Stimulated activated CD8-positive, alpha-beta memory T cell treated with anti-CD3 and anti-CD28 coated beads, Interleukin-12 subunit alpha, Interleukin-12 subunit beta, amount 100 ng/mL, for 1 hour (primary cell): ENCODE data around the gene NDUFV1.
"Not testable (repeated sequence)": the region's sequence is repeated elsewhere in the genome, so short reads cannot be mapped to it uniquely, and the experiment has no call there.

Source experiments
- DNase-seq: peaks from one replicate; pipeline ENCODE4 v3.0.0-alpha.2; 2020; ENCODE audit warnings: low read depth

The NDUFV1 gene

DNA sequence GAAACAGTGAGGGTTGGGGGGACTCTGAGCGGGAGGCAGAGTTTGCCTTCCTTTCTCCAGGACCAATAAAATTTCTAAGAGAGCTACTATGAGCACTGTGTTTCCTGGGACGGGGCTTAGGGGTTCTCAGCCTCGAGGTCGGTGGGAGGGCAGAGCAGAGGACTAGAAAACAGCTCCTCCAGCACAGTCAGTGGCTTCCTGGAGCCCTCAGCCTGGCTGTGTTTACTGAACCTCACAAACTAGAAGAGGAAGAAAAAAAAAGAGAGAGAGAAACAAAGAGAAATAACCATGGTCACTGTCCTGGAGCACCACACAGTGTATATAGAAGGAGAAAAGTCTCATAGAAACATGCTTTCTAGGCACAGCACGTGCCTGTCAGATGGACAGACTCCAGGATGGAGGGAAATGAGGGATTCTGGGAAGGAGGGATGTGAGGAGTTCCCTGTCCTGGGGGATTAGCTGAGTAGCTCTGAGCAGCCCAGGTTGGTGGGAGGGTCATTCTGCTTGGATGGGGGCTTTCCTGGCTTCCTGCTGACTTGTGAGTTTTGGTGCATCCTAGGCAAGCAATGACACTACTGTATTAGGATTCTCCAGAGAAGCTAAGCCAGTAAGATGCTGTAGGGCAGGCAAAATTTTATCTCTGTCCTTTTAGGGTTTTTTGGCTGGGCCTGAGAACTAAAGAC, 20.0 kb upstream of the NDUFV1 start:
- no peak for DNase-seq

- no peak for DNase-seq
These were observed 18.6 kb upstream of the NDUFV1 start for GRCh38 chr11:67588136-67588503.

GRCh38 chr11:67588899-67589415, 17.8 kb upstream of the NDUFV1 start:
- not testable (repeated sequence) for DNase-seq

- no peak for DNase-seq
These were observed 13.7 kb upstream of the NDUFV1 start for GRCh38 chr11:67592880-67593564.

DNA sequence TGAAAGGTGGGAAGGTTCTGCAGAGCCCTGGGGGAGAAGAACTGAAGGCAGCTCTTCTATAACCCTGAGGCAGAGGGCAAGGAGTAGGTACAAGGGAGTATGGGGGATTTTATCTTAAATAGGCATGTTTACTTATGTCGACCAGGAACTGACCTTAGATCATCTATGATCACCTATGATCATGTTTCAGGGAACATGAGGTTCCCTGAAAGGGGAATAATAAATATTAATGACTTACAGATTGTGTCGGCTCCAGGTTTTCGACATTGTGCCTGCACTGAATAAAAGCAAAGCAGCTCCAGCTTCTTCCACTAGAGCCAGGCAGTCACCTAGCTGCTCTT, 13.2 kb upstream of the NDUFV1 start:
- DNase-seq, result no peak

DNA sequence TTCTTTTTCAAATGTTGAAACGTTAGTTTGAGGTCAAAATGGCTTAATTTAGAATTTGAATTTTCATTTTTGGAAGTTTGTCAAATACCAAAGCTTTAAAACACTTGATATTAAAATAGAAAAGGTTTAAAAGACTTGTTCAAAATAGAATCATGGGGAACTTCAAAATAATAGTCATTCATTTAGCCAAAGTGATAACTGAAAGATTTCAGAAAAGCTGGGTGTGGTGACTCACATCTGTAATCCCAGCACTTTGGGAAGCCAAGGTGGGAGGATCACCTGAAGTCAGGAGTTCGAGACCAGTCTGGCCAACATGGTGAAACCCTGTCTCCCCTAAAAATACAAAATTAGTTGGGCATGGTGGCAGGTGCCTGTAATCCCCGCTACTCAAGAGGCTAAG, 12.3 kb upstream of the NDUFV1 start:
- no peak for DNase-seq

DNA sequence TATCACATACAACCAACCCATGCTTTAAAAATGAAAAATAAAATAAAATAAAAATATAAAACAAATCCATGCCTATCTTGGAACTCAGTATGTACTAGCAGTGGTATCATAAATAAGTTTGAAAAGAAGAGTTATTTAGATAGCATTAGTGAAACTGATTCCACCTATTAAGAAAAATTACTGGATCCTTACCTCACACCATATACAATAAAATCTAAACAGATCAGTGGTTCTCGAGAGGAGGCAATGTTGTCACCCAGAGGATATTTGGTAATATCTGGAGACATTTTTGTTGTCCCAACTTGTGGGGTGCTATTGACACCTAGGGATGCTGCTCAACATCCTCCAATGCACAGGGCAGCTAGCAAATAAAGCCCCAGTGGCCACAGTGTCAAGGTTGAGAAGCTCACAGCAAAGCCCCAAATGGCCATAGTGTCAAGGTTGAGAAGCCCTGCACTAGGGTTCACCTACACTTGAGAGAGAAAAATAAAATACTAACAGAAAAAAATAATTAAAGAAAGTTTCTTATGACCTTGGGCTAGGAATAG, 9.9 kb upstream of the NDUFV1 start:
- no peak for DNase-seq

DNA sequence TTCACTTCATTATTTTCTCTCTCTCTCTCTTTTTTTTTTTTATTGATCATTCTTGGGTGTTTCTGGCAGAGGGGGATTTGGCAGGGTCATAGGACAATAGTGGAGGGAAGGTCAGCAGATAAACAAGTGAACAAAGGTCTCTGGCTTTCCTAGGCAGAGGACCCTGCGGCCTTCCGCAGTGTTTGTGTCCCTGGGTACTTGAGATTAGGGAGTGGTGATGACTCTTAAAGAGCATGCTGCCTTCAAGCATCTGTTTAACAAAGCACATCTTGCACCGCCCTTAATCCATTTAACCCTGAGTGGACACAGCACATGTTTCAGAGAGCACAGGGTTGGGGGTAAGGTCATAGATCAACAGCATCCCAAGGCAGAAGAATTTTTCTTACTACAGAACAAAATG, 9.3 kb upstream of the NDUFV1 start:
- DNase-seq, result not testable (repeated sequence)

DNA sequence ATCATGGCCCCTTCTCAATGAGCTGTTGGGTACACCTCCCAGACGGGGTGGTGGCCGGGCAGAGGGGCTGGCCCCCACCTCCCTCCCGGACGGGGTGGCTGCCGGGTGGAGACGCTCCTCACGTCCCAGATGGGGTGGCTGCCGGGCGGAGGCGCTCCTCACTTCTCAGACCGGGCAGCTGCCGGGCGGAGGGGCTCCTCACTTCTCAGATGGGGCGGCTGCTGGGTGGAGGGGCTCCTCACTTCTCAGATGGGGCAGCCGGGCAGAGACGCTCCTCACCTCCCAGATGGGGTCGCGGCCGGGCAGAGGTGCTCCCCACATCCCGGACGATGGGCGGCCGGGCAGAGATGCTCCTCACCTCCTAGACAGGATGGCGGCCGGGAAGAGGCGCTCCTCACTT, 8.8 kb upstream of the NDUFV1 start:
- DNase-seq, result not testable (repeated sequence)

GRCh38 chr11:67599149-67599548, 7.6 kb upstream of the NDUFV1 start:
- no peak for DNase-seq

DNA sequence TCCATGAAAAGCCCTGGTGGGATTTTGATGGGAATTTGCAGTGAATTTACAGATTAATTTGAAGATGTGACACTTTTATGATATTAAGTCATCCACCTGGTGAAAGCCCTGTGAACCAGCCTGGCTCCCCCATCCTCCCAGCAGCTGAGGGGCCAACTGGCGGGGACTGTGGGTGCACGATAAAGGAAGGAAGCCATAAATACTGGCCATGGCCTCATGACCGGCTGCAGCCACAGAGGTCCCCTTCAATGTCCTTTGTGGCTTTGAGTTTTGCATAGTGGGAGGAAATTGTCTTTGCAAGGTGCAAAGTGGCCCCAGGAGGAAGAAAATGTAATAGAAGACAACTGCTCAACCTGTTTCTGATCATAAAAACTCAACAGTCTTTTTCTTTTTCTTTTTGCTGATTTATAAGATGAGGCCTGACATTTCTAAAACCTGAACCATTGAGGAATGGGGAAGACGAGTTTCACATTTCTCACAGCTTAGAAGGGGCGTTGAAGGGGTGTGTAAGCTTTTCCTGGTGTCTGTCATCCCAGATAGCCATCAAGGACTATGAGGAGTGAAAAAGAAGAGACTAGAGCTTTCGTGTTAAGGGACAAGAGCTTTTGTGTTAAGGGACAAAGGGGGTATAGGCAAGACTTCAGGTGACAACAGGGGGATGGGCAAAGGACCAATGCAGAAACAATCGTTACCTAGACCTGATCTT, 6.3 kb upstream of the NDUFV1 start:
- DNase-seq, result no peak

- DNase-seq, result no peak
These were observed 5.6 kb upstream of the NDUFV1 start for GRCh38 chr11:67601098-67601497.

DNA sequence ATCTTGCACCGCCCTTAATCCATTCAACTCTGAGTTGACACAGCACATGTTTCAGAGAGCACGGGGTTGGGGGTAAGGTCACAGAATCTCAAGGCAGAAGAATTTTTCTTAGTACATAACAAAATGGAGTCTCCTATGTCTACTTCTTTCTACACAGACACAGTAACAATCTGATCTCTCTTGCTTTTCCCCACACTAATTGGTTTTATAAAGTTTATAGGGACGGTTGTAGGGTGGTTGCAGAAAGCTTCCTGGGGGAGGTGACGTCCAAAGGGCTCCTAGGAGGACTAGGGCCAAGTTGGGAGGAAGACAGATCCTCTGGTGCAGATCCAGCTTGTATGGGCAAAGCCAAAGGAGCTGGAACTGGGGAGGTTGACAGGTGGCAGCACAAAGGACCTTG, 2.6 kb upstream of the NDUFV1 start:
- DNase-seq, result not testable (repeated sequence)

GRCh38 chr11:67604815-67605214, 1.9 kb upstream of the NDUFV1 start:
- DNase-seq, result no peak

DNA sequence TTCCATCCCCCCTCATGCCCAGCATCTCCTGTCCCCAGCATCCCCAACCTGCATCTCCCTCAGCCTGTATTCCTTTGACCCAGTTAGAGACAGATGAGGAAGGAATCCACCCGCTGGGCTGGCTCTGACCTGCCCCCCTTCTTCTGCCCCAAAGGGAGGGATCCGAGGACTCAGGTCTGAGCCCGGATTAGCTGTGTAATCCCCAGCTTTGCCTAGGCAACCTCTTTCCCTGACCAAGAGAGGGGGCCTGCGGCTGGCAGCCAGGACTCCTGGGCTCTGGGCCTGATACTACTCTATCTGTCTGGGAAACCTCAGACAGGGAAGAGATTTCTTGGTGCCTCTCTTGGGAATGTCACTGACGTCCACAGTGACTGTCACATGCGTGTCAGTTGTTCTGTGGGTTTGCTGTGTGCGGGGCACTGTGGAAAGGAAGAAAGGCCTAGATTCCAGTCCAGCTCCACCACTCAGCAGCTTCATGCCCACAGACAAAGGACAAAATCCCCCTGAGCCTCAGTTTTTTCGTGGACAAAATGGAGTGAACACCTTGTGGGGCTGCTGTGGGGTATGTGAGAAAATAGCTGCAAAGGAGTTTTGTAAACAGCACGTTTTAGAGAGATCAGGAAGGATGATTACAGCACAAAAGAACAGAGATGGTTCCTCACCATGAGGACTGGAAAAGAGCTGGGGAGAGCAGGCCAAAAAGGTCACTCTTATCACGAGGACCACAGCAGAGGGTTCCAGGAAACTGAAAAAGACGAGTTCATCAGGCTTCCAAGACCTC, 1.3 kb upstream of the NDUFV1 start:
- DNase-seq, result no peak

DNA sequence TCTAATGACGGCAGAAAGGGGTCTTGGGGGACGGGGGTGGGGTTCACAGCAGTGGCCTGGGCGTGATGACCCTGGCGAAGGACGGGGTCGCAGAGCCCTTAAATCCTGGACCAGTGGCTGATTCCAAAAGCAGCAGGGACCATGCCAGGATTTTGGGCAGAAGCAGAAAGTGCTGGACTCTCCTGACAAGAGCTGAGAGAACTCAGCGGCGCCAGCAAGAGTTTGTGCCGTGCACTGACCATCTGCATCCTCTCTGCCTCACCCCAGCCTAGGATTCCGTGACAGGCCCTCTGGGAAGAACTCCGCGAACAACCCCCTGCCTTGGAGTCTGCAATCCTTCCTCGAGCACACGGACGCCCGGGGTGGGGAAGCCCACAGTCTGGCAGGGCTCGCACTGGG, 644 bp upstream of the NDUFV1 start:
- no peak for DNase-seq

- no peak for DNase-seq
These were observed 771 bp downstream of the NDUFV1 start for GRCh38 chr11:67607507-67607906.

GRCh38 chr11:67608486-67608885, 1.8 kb downstream of the NDUFV1 start:
- no peak for DNase-seq

GRCh38 chr11:67609316-67609715, 2.6 kb downstream of the NDUFV1 start:
- DNase-seq, result no peak

GRCh38 chr11:67610302-67610868, 3.6 kb downstream of the NDUFV1 start:
- no peak for DNase-seq

- DNase-seq, result no peak
These were observed 4.4 kb downstream of the NDUFV1 start for GRCh38 chr11:67611165-67611564.
